Nephron progenitor cell (in vitro differentiated cells): ENCODE measurements around the gene CACNA1A.

Experiments used
- DNase-seq: peaks from one replicate; pipeline ENCODE4 v3.0.0; 2021
- H3K27ac Mint-ChIP-seq: 2 replicates; pipeline ENCODE4 v1.8.0; 2021; ENCODE audit warnings: mild to moderate bottlenecking, moderate library complexity, mixed read lengths
- H3K27me3 Mint-ChIP-seq: 2 replicates; pipeline ENCODE4 v1.8.0; 2021; ENCODE audit warnings: mild to moderate bottlenecking, low read depth, mixed read lengths; ENCODE audit not compliant: poor library complexity
- H3K36me3 Mint-ChIP-seq: 2 replicates; pipeline ENCODE4 v1.8.0; 2021; ENCODE audit warnings: low read depth, mixed read lengths
- H3K4me1 Mint-ChIP-seq: 2 replicates; pipeline ENCODE4 v1.8.0; 2021; ENCODE audit warnings: mixed read lengths
- H3K4me3 Mint-ChIP-seq: 2 replicates; pipeline ENCODE4 v1.8.0; 2021; ENCODE audit warnings: mild to moderate bottlenecking, moderate library complexity, mixed read lengths
- H3K9me3 Mint-ChIP-seq: 2 replicates; pipeline ENCODE4 v1.8.0; 2021; ENCODE audit warnings: mild to moderate bottlenecking, moderate library complexity, mixed read lengths
- CTCF ChIP-seq: fragments of 200-600 bp; sonication (generic); IDR thresholded peaks from 2 replicates; pipeline ENCODE4 v1.5.0; 2021; ENCODE audit warnings: antibody characterized with exemption

CACNA1A gene

GRCh38 chr19:13451434-13451995 is 54.8 kb downstream of the CACNA1A start:
- Mint-ChIP-seq H3K4me3 (no peak overlapping the region), H3K27me3 (peaks cover 16% of the 10 kb centered on the region)

GRCh38 chr19:13447978-13448377 is 58.3 kb downstream of the CACNA1A start:
- no peak overlapping the region for H3K4me3 Mint-ChIP-seq
- peaks cover 10% of the 10 kb centered on the region for H3K27me3 Mint-ChIP-seq
- H3K27ac Mint-ChIP-seq = no peak overlapping the region
- no peak for DNase-seq
- H3K4me1 Mint-ChIP-seq = no peaks in the 10 kb centered on the region
- H3K36me3 Mint-ChIP-seq = no peaks in the 10 kb centered on the region
- H3K9me3 Mint-ChIP-seq = peaks cover 23% of the 10 kb centered on the region
- no peak for TF ChIP-seq CTCF

More at GRCh38 chr19:13451434-13451995, 54.8 kb downstream of the CACNA1A start:
- DNase-seq = no peak
- Mint-ChIP-seq H3K4me1 (no peaks in the 10 kb centered on the region), H3K36me3 (no peaks in the 10 kb centered on the region), H3K27ac (no peak overlapping the region), H3K9me3 (peaks cover 23% of the 10 kb centered on the region)
- no peak for TF ChIP-seq CTCF

- no peaks in the 10 kb centered on the region for H3K4me1 Mint-ChIP-seq
- TF ChIP-seq CTCF = no peak
- peak; percentile 92 for DNase-seq
These were observed 64.3 kb downstream of the CACNA1A start for GRCh38 chr19:13441810-13442512.

GRCh38 chr19:13437919-13438618 is 68.2 kb downstream of the CACNA1A start:
- no peak overlapping the region for H3K27ac Mint-ChIP-seq
- no peak for TF ChIP-seq CTCF
- DNase-seq = no peak
- H3K4me1 Mint-ChIP-seq = no peaks in the 10 kb centered on the region
- no peak overlapping the region for H3K4me3 Mint-ChIP-seq
- H3K36me3 Mint-ChIP-seq = no peaks in the 10 kb centered on the region
- no peaks in the 10 kb centered on the region for H3K9me3 Mint-ChIP-seq
- H3K27me3 Mint-ChIP-seq = peaks cover 9% of the 10 kb centered on the region

More at GRCh38 chr19:13441810-13442512, 64.3 kb downstream of the CACNA1A start:
- Mint-ChIP-seq H3K36me3 (no peaks in the 10 kb centered on the region), H3K27me3 (peaks cover 15% of the 10 kb centered on the region), H3K4me3 (no peak overlapping the region), H3K27ac (no peak overlapping the region), H3K9me3 (no peaks in the 10 kb centered on the region)

- Mint-ChIP-seq H3K27me3 (peaks cover 7% of the 10 kb centered on the region), H3K4me1 (no peaks in the 10 kb centered on the region), H3K36me3 (no peaks in the 10 kb centered on the region), H3K9me3 (no peaks in the 10 kb centered on the region), H3K27ac (no peak overlapping the region), H3K4me3 (no peak overlapping the region)
- DNase-seq = no peak
- TF ChIP-seq CTCF = no peak
These were observed 69.9 kb downstream of the CACNA1A start for GRCh38 chr19:13436352-13436751.
